Measurements from ENCODE around the gene ETV2.

The ETV2 gene

DNA sequence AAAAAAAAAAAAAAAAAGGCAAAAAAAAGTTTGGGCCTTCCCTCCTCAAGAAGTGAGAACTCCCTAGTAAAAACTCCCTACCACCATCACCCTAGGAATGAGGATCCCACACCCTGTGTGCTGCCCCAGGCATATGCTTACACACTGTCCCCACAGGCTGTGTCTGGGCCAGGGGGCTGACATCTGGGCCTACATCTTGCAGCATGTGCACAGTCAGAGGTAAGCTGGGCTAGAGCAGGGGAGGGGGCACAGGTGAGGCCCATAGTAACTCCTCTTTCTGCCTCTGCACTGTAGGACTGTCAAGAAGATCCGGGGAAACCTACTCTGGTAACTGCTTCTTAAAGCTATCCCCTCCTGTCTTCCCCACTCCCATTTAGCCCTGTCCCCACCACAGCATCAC, 28.0 kb upstream of the ETV2 start:
- Histone ChIP-seq H2AFZ (ENCODE audit: low read depth, low read length) (no peak overlapping the region), H3K36me3 (replicated peaks; ENCODE audit: low read depth, low read length) (peaks cover 20% of the 10 kb centered on the region), H4K20me1 (ENCODE audit: insufficient read depth, low read length) (no peaks in the 10 kb centered on the region), H3K27me3 (ENCODE audit: low read depth, low read length) (no peaks in the 10 kb centered on the region), H3K4me3 (ENCODE audit: low read length) (peak overlapping the region; percentile 79; the same call in 1 of the 2 replicates), H3K4me2 (ENCODE audit: low read length) (peak overlapping the region; percentile 83), H3K9me3 (ENCODE audit: insufficient read depth, low read length) (no peaks in the 10 kb centered on the region), H3K27ac (ENCODE audit: low read length) (no peak overlapping the region), H3K4me1 (ENCODE audit: low read length) (peaks cover 29% of the 10 kb centered on the region), H3K9ac (ENCODE audit: low read length) (no peak overlapping the region), H3K79me2 (ENCODE audit: low read length) (peaks cover 10% of the 10 kb centered on the region; the same call in 1 of the 2 replicates)
- no peak for TF ChIP-seq EZH2phosphoT487 (IDR thresholded peaks at IDR 0.05; ENCODE audit: low read depth)
- TF ChIP-seq, protein P1, sequence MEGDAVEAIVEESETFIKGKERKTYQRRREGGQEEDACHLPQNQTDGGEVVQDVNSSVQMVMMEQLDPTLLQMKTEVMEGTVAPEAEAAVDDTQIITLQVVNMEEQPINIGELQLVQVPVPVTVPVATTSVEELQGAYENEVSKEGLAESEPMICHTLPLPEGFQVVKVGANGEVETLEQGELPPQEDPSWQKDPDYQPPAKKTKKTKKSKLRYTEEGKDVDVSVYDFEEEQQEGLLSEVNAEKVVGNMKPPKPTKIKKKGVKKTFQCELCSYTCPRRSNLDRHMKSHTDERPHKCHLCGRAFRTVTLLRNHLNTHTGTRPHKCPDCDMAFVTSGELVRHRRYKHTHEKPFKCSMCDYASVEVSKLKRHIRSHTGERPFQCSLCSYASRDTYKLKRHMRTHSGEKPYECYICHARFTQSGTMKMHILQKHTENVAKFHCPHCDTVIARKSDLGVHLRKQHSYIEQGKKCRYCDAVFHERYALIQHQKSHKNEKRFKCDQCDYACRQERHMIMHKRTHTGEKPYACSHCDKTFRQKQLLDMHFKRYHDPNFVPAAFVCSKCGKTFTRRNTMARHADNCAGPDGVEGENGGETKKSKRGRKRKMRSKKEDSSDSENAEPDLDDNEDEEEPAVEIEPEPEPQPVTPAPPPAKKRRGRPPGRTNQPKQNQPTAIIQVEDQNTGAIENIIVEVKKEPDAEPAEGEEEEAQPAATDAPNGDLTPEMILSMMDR (IDR thresholded peaks at IDR 0.05; ENCODE audit: low read depth, low read length), result no peak

DNA sequence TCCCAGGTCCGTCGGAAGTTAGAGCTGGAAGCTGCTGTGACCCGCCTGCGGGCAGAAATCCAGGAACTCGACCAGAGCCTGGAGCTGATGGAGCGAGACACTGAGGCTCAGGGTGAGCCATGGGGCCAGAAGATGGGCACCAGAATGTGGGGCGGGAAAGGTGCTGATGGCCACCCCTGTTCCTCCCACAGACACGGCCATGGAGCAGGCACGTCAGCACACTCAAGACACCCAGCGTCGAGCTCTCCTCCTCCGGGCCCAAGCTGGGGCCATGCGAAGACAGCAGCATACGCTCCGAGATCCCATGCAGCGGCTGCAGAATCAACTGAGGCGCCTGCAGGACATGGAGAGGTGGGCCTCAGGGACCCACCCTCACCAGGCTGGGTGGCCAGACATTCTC, 26.5 kb upstream of the ETV2 start:
- H3K27me3 ChIP-seq (ENCODE audit: low read depth, low read length), result no peaks in the 10 kb centered on the region
- H2AFZ ChIP-seq (ENCODE audit: low read depth, low read length), result no peak overlapping the region
- no peak overlapping the region for H3K27ac ChIP-seq (ENCODE audit: low read length)
- TF ChIP-seq, protein P1 (IDR thresholded peaks at IDR 0.05; ENCODE audit: low read depth, low read length), result no peak
- TF ChIP-seq EZH2phosphoT487 (IDR thresholded peaks at IDR 0.05; ENCODE audit: low read depth), result no peak
- H3K4me2 ChIP-seq (ENCODE audit: low read length), result no peak overlapping the region
- no peaks in the 10 kb centered on the region for H4K20me1 ChIP-seq (ENCODE audit: insufficient read depth, low read length)
- H3K36me3 ChIP-seq (replicated peaks; ENCODE audit: low read depth, low read length), result peaks cover 24% of the 10 kb centered on the region
- H3K9ac ChIP-seq (ENCODE audit: low read length), result no peak overlapping the region
- H3K9me3 ChIP-seq (ENCODE audit: insufficient read depth, low read length), result no peaks in the 10 kb centered on the region
- peaks cover 21% of the 10 kb centered on the region for H3K4me1 ChIP-seq (ENCODE audit: low read length)
- no peak overlapping the region for H3K4me3 ChIP-seq (ENCODE audit: low read length)
- peaks cover 10% of the 10 kb centered on the region; the same call in 1 of the 2 replicates for H3K79me2 ChIP-seq (ENCODE audit: low read length)

DNA sequence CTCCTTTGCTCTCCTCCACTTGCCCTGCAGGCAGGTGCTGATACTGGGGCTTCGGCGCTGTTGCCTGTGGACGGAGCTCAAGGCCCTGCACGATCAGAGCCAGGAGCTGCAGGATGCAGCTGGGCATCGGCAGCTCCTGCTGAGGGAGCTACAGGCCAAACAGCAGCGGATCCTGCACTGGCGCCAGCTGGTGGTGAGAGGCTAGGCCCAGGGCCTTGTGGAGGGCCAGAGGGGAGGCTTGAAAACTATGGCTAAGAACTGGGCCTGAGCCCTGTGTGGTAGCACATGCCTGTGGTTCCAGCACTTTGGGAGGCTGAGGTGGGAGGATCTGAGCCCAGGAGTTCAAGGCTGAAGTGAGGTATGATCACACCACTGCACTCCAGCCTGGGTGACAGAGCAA, 22.7 kb upstream of the ETV2 start:
- Histone ChIP-seq H3K9me3 (ENCODE audit: insufficient read depth, low read length) (no peaks in the 10 kb centered on the region), H3K27ac (ENCODE audit: low read length) (no peak overlapping the region), H4K20me1 (ENCODE audit: insufficient read depth, low read length) (no peaks in the 10 kb centered on the region), H3K4me2 (ENCODE audit: low read length) (no peak overlapping the region), H3K27me3 (ENCODE audit: low read depth, low read length) (no peaks in the 10 kb centered on the region), H3K4me3 (ENCODE audit: low read length) (no peak overlapping the region), H2AFZ (ENCODE audit: low read depth, low read length) (no peak overlapping the region), H3K4me1 (ENCODE audit: low read length) (peaks cover 6% of the 10 kb centered on the region; the same call in 1 of the 2 replicates), H3K36me3 (replicated peaks; ENCODE audit: low read depth, low read length) (peaks cover 41% of the 10 kb centered on the region), H3K9ac (ENCODE audit: low read length) (no peak overlapping the region), H3K79me2 (ENCODE audit: low read length) (peaks cover 2% of the 10 kb centered on the region; the same call in 1 of the 2 replicates)
- no peak for TF ChIP-seq EZH2phosphoT487 (IDR thresholded peaks at IDR 0.05; ENCODE audit: low read depth)

DNA sequence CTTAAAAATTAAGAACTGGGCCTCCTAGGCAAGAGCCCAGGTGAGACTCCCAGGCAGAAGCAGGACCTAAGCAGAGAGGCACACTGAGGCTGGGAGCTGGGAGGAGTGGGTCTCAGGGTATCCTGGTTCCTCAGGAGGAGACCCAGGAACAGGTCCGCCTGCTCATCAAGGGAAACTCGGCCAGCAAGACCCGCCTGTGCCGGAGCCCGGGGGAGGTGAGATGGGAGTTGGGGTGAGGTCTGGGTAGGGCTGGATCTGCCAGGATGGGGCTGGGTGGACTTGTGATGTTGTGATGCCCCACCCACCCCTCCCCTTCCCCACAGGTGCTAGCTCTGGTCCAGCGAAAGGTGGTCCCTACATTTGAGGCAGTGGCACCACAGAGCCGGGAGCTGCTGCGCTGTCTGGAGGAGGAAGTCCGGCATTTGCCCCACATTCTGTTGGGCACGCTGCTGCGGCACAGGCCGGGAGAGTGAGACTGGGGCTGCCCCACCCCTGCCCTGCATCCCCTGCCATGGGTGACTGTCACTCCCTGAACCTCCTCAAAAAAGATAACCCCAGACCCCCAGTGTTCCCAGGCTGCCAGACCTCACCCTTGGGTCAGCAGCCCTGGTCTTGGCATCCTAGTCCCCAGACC, 22.1 kb upstream of the ETV2 start:
- peaks cover 39% of the 10 kb centered on the region for H3K36me3 ChIP-seq (replicated peaks; ENCODE audit: low read depth, low read length)

More for the DNA sequence above, 22.1 kb upstream of the ETV2 start:
- Histone ChIP-seq H3K4me2 (ENCODE audit: low read length) (no peak overlapping the region), H3K4me3 (ENCODE audit: low read length) (no peak overlapping the region), H3K4me1 (ENCODE audit: low read length) (peaks cover 6% of the 10 kb centered on the region; the same call in 1 of the 2 replicates), H3K27ac (ENCODE audit: low read length) (no peak overlapping the region), H2AFZ (ENCODE audit: low read depth, low read length) (no peak overlapping the region), H3K9ac (ENCODE audit: low read length) (no peak overlapping the region), H3K9me3 (ENCODE audit: insufficient read depth, low read length) (no peaks in the 10 kb centered on the region), H3K27me3 (ENCODE audit: low read depth, low read length) (no peaks in the 10 kb centered on the region), H3K79me2 (ENCODE audit: low read length) (no peaks in the 10 kb centered on the region), H4K20me1 (ENCODE audit: insufficient read depth, low read length) (no peaks in the 10 kb centered on the region)
- TF ChIP-seq, protein P1 (IDR thresholded peaks at IDR 0.05; ENCODE audit: low read depth, low read length), result no peak
- no peak for TF ChIP-seq EZH2phosphoT487 (IDR thresholded peaks at IDR 0.05; ENCODE audit: low read depth)
